ENCODE results near the gene CCDC186. TPM values are rescaled to one million over a fixed set of nuclear protein-coding genes. Genes with fewer than 3 reads are reported as not detected.

The CCDC186 gene
- total RNA-seq, 1 experiment from 2014 or later, result 26.3 TPM

- POLR2A ChIA-PET, result no interaction called here
- intact Hi-C loops (cut with micrococcal nuclease; ENCODE audit: unreplicated experiment), result no loop called here
- CTCF ChIA-PET, result no interaction called here
Measured at GRCh38 chr10:114180937-114181336, 6.9 kb upstream of the CCDC186 start.

GRCh38 chr10:114179747-114180146, 5.7 kb upstream of the CCDC186 start:
- no peak for DNase-seq
- H3K36me3 ChIP-seq (ENCODE audit: control insufficient read depth, insufficient read depth, low read length), result no peaks in the 10 kb centered on the region
- H3K36me3 Mint-ChIP-seq (ENCODE audit: insufficient read depth, unreplicated experiment), result peaks cover 5% of the 10 kb centered on the region
- H3K4me1 ChIP-seq, result no peaks in the 10 kb centered on the region
- no peaks in the 10 kb centered on the region for H3K9me3 ChIP-seq
- H3K27me3 Mint-ChIP-seq (ENCODE audit: insufficient read depth, unreplicated experiment), result no peaks in the 10 kb centered on the region
- ChIA-PET CTCF (no interaction called here), POLR2A (no interaction called here)
- BruUV-seq (replicated peaks), result no TSS peak
- no peaks in the 10 kb centered on the region for H3K9me3 Mint-ChIP-seq (ENCODE audit: unreplicated experiment)
- no peak for TF ChIP-seq CTCF (IDR thresholded peaks at IDR 0.05; ENCODE audit: insufficient read depth in 1 of 2, low read depth in 1 of 2, low read length in 1 of 2, severe bottlenecking in 1 of 2, unreplicated experiment in 1 of 2)
- no peak overlapping the region for H3K4me3 ChIP-seq (ENCODE audit: low read depth, low read length)
- no peak overlapping the region for H3K27ac Mint-ChIP-seq (ENCODE audit: unreplicated experiment)
- H3K4me3 Mint-ChIP-seq (ENCODE audit: unreplicated experiment), result no peak overlapping the region
- no peaks in the 10 kb centered on the region for H3K4me1 Mint-ChIP-seq (ENCODE audit: low read depth, unreplicated experiment)
- no peaks in the 10 kb centered on the region for H3K27me3 ChIP-seq (replicated peaks; ENCODE audit: control insufficient read depth, insufficient read depth, low read length)
- intact Hi-C loops (cut with micrococcal nuclease; ENCODE audit: unreplicated experiment), result no loop called here

More at GRCh38 chr10:114180937-114181336, 6.9 kb upstream of the CCDC186 start:
- Histone ChIP-seq H3K4me1 (no peaks in the 10 kb centered on the region), H3K27me3 (replicated peaks; ENCODE audit: control insufficient read depth, insufficient read depth, low read length) (no peaks in the 10 kb centered on the region), H3K4me3 (ENCODE audit: low read depth, low read length) (no peak overlapping the region), H3K36me3 (ENCODE audit: control insufficient read depth, insufficient read depth, low read length) (no peaks in the 10 kb centered on the region), H3K9me3 (no peaks in the 10 kb centered on the region)
- no peak for DNase-seq
- no peak for TF ChIP-seq CTCF (IDR thresholded peaks at IDR 0.05; ENCODE audit: insufficient read depth in 1 of 2, low read depth in 1 of 2, low read length in 1 of 2, severe bottlenecking in 1 of 2, unreplicated experiment in 1 of 2)
- H3K4me3 Mint-ChIP-seq (ENCODE audit: unreplicated experiment), result no peak overlapping the region
- BruUV-seq (replicated peaks), result no TSS peak
- H3K36me3 Mint-ChIP-seq (ENCODE audit: insufficient read depth, unreplicated experiment), result peaks cover 5% of the 10 kb centered on the region
- no peaks in the 10 kb centered on the region for H3K27me3 Mint-ChIP-seq (ENCODE audit: insufficient read depth, unreplicated experiment)
- no peaks in the 10 kb centered on the region for H3K9me3 Mint-ChIP-seq (ENCODE audit: unreplicated experiment)
- no peaks in the 10 kb centered on the region for H3K4me1 Mint-ChIP-seq (ENCODE audit: low read depth, unreplicated experiment)
- no peak overlapping the region for H3K27ac Mint-ChIP-seq (ENCODE audit: unreplicated experiment)

- Histone ChIP-seq H3K4me1 (no peaks in the 10 kb centered on the region), H3K36me3 (ENCODE audit: control insufficient read depth, insufficient read depth, low read length) (no peaks in the 10 kb centered on the region), H3K9me3 (no peaks in the 10 kb centered on the region), H3K27me3 (replicated peaks; ENCODE audit: control insufficient read depth, insufficient read depth, low read length) (no peaks in the 10 kb centered on the region), H3K4me3 (ENCODE audit: low read depth, low read length) (no peak within 1 kb of the TSS)
- Mint-ChIP-seq H3K4me1 (ENCODE audit: low read depth, unreplicated experiment) (no peaks in the 10 kb centered on the region), H3K36me3 (ENCODE audit: insufficient read depth, unreplicated experiment) (peaks cover 10% of the 10 kb centered on the region), H3K4me3 (ENCODE audit: unreplicated experiment) (no peak within 1 kb of the TSS), H3K27ac (ENCODE audit: unreplicated experiment) (no peak within 1 kb of the TSS), H3K9me3 (ENCODE audit: unreplicated experiment) (no peaks in the 10 kb centered on the region), H3K27me3 (ENCODE audit: insufficient read depth, unreplicated experiment) (no peaks in the 10 kb centered on the region)
- TF ChIP-seq CTCF (IDR thresholded peaks at IDR 0.05; ENCODE audit: insufficient read depth in 1 of 2, low read depth in 1 of 2, low read length in 1 of 2, severe bottlenecking in 1 of 2, unreplicated experiment in 1 of 2), result no peak
- intact Hi-C loops (cut with micrococcal nuclease; ENCODE audit: unreplicated experiment), result no loop called here
- CTCF ChIA-PET, result no interaction called here
- DNase-seq, result no peak
- no TSS peak for BruUV-seq (replicated peaks)
- POLR2A ChIA-PET, result no interaction called here
Measured at GRCh38 chr10:114179148-114179547, 5.1 kb upstream of the CCDC186 start, which contains the start of gene TDRD1. Gene TDRD1, plus strand, starts transcription at chr10:114179353. Its CDS starts 8,479 bp downstream, at chr10:114187832.
